ENCODE data around the gene TTC28.

- TF ChIP-seq CTCF (conservative IDR thresholded peaks at IDR 0.05 in 1 of 2, IDR thresholded peaks at IDR 0.05 in 1 of 2; ENCODE audit: low read depth in 1 of 2, low read length in 2 of 2) (no peak), EZH2 (IDR thresholded peaks at IDR 0.05; ENCODE audit: low read length, missing control alignments) (no peak)
Measured at GRCh38 chr22:28715611-28716010, 36.0 kb upstream of the TTC28 start.
